HG03520 (cell line): ENCODE results near the gene FER.
"Not testable (repeated sequence)": the region's sequence is repeated elsewhere in the genome, so short reads cannot be mapped to it uniquely, and the experiment has no call there.

Experiments
- ATAC-seq: cut with Tn5 transposase; IDR thresholded peaks from one replicate; pipeline ENCODE4 v1.9.1; 2021; ENCODE audit warnings: mild to moderate bottlenecking, moderate library complexity; ENCODE audit not compliant: unreplicated experiment

FER gene

GRCh38 chr5:108869066-108869465 lies 121.4 kb downstream of the FER start:
- ATAC-seq = no peak

GRCh38 chr5:108876451-108876850 lies 128.8 kb downstream of the FER start:
- no peak for ATAC-seq

DNA sequence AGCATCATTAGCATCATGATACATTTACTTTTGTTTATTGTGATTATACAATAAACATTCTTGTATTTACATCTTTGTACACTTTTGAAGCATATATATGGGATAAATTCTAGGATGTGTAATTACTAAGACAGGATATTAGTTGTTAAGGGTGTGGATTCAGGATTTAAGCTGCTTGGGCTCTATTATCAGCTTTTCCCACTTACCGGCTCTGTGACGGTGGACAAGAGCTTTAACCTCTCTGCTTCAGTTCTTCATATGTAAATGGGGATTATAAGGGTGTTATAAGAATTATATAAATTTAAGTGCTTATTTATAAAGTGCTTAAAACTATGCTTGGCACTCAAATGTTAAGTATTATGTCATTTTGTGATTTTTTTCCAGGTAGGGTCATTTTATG lies 131.1 kb downstream of the FER start:
- ATAC-seq = no peak

DNA sequence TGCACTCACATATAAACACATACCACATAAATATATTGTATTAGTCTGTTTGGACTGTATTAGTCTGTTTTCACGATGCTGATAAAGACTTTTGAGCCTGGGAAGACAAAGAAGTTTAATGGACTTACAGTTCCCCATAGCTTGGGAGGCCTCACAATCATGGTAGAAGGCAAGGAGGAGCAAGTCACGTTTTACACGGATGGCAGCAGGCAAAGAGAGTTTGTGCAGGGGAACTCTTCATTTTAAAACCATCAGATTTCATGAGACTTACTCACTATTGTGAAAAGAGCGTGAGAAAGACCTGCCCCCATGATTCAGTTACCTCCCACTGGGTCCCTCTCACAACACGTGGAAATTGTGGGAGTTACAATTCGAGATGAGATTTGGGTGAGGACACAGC lies 133.4 kb downstream of the FER start:
- ATAC-seq = no peak

DNA sequence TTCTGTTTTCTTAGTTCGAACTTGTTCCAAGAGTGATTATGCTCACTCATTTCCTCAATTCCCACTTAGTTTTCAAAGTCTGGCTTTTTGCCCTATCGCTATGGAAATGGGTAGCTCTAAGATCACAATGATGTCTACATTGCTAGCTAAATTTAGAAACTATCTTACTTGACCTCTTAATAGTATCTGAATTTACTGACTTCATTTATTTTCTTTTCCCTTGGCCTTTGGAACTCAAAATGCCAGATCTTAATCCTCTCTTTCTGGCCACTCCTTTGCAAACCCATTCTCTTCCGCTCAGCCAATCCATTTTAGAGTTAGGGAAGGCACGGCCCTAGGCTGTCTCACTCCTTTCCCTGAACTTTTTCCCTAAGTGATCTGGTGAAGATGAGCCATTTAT lies 137.0 kb downstream of the FER start:
- no peak for ATAC-seq

DNA sequence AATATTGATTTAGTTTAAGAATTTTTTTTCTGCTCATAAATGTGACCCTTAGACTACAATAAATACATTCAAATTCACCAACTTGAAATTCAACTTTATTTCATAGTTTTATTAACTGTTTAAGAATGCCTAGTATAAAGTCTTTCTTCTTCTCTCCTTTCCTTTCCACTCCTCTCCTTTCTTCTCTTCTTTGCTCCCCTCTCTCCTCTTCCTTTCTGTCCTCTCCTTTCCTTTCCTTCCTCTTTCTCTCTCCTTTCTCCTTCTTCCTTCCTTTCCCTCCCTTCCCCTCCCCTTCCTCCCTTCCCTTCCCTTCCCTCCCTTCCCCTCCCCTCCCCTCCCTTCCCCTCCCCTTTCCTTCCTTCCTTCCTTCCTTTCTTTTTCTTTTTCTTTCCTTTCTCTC lies 150.6 kb downstream of the FER start:
- ATAC-seq = no peak

DNA sequence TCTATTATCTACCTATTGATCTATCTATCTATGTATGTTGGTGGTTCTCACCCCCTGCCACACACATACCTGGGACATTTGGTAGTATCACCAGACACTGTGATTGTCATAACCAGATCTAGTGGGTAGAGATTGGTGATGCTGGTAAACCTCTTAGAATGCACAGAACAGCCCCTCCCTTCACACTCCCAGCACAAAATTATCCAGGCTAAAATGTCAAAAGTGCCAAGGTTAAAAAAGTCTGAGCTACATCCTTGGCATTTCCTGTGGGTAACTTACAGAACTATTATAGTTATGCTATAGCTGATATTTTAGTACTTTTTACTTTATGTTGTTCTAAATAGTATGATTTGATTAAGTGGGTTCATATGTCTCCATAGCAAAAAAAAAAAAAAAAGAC lies 151.0 kb downstream of the FER start:
- no peak for ATAC-seq

- ATAC-seq = not testable (repeated sequence)
Observed at GRCh38 chr5:108899244-108899643, 151.5 kb downstream of the FER start.

DNA sequence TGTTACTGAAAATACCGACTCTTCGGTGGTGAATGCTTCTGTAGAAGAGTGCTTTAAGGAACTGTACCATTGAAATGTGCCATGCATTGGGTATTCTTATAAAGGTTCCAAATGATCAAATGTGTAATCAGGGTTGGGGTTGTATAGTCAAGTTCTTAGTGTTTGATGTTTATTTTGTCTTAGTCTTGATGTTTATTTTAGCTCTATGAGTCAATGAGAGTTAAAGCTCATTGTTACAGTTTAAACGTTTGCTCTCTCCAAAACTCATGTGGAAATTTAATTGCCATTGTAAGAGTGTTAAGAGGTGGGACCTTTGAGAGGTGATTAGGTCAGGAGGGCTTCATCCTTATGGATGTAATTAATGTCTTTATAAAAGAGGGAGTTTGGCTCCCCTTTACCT lies 153.0 kb downstream of the FER start:
- ATAC-seq = no peak

GRCh38 chr5:108905805-108906204 lies 158.1 kb downstream of the FER start:
- no peak for ATAC-seq

GRCh38 chr5:108910627-108911026 lies 162.9 kb downstream of the FER start:
- ATAC-seq = no peak

GRCh38 chr5:108911055-108911454 lies 163.4 kb downstream of the FER start:
- no peak for ATAC-seq

GRCh38 chr5:108917596-108917995 lies 169.9 kb downstream of the FER start:
- no peak for ATAC-seq

- ATAC-seq = no peak
Observed at GRCh38 chr5:108919591-108920326, 172.1 kb downstream of the FER start.

- ATAC-seq = no peak
Observed at GRCh38 chr5:108924457-108924961, 176.8 kb downstream of the FER start.

DNA sequence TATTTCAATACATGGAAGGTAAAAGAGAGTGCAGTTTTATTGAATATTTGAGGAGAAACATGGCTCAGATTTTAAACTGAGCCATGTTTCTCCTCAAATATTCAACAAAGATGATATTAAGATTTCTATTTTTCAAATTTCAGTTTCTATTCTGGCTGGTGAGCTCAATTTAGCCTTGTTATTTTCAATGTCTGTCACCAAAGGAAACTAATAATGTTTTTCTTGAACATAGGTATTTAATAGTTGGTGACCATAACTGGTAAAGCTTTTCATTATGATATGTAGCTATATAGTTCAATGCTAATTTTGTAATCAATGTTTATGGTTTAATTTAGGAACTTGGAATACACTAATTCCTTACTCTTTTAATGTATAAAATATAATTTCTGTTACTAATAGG lies 177.4 kb downstream of the FER start:
- no peak for ATAC-seq

- ATAC-seq = no peak
Observed at GRCh38 chr5:108930107-108930506, 182.4 kb downstream of the FER start.

- ATAC-seq = no peak
Observed at GRCh38 chr5:108935611-108936010, 187.9 kb downstream of the FER start.

GRCh38 chr5:108937221-108937620 lies 189.5 kb downstream of the FER start:
- ATAC-seq = no peak

GRCh38 chr5:108940506-108940905 lies 192.8 kb downstream of the FER start:
- no peak for ATAC-seq

DNA sequence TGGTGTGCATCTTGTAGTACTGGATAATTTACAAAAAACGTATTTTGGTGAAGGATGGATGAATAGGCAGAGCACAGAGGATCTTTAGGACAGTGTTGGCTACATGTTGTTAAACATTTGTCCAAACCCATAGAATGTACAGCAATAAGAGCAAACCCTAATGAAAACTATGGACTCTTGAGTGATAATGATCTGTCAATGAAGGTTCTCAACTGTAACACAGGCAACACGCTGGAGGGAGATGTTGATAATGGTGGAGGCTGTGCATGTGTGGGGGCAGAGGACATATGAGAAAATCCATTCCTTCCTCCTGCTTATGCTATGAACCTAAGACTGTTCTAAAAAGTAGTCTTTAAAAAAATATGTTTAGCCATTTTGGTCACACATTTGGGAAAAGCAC lies 194.0 kb downstream of the FER start:
- ATAC-seq = no peak

- no peak for ATAC-seq
Observed at GRCh38 chr5:108942701-108943100, 195.0 kb downstream of the FER start.

GRCh38 chr5:108945094-108945493 lies 197.4 kb downstream of the FER start:
- ATAC-seq = no peak
